ENCODE data around the gene KRT12.

KRT12 gene

GRCh38 chr17:40846515-40847144 lies 20.4 kb downstream of the KRT12 start:
- DNase-seq (no peak), ATAC-seq (replicated peaks) (no peak)
- Mint-ChIP-seq H3K27me3 (peaks cover 47 to 55% of the 10 kb centered on the region in 2 donors), H3K4me1 (ENCODE audit: low read depth in 2 of 2) (no peaks in the 10 kb centered on the region), H3K27ac (no peak overlapping the region), H3K36me3 (ENCODE audit: insufficient read depth) (no peaks in the 10 kb centered on the region), H3K9me3 (no peaks in the 10 kb centered on the region), H3K4me3 (no peak overlapping the region)

- H3K27ac Mint-ChIP-seq = no peak overlapping the region
- H3K4me3 Mint-ChIP-seq = no peak overlapping the region
- no peaks in the 10 kb centered on the region for H3K36me3 Mint-ChIP-seq (ENCODE audit: insufficient read depth)
- H3K9me3 Mint-ChIP-seq = no peaks in the 10 kb centered on the region
- no peak for DNase-seq
- H3K4me1 Mint-ChIP-seq (ENCODE audit: low read depth in 2 of 2) = no peaks in the 10 kb centered on the region
- no peak for ATAC-seq (replicated peaks)
- peaks cover 43 to 63% of the 10 kb centered on the region in 2 donors for H3K27me3 Mint-ChIP-seq
Observed at GRCh38 chr17:40844671-40845107, 22.3 kb downstream of the KRT12 start.

GRCh38 chr17:40843242-40843641 lies 23.8 kb downstream of the KRT12 start:
- DNase-seq (no peak), ATAC-seq (replicated peaks) (no peak)
- Mint-ChIP-seq H3K4me1 (ENCODE audit: low read depth in 2 of 2) (no peaks in the 10 kb centered on the region), H3K4me3 (no peak overlapping the region), H3K36me3 (ENCODE audit: insufficient read depth) (no peaks in the 10 kb centered on the region), H3K27me3 (peaks cover 43 to 67% of the 10 kb centered on the region in 2 donors), H3K9me3 (no peaks in the 10 kb centered on the region), H3K27ac (no peak overlapping the region)

- H3K4me3 Mint-ChIP-seq = no peak overlapping the region
- no peak for ATAC-seq (replicated peaks)
- no peak for DNase-seq
- no peaks in the 10 kb centered on the region for H3K36me3 Mint-ChIP-seq (ENCODE audit: insufficient read depth)
- H3K27ac Mint-ChIP-seq = no peak overlapping the region
- peaks cover 43 to 65% of the 10 kb centered on the region in 2 donors for H3K27me3 Mint-ChIP-seq
- H3K4me1 Mint-ChIP-seq (ENCODE audit: low read depth in 2 of 2) = no peaks in the 10 kb centered on the region
- no peaks in the 10 kb centered on the region for H3K9me3 Mint-ChIP-seq
Observed at GRCh38 chr17:40841246-40841645, 25.8 kb downstream of the KRT12 start.

GRCh38 chr17:40839194-40839593 lies 27.8 kb downstream of the KRT12 start:
- Mint-ChIP-seq H3K27ac (no peak overlapping the region), H3K36me3 (ENCODE audit: insufficient read depth) (peaks cover 5% of the 10 kb centered on the region), H3K9me3 (no peaks in the 10 kb centered on the region), H3K4me1 (ENCODE audit: low read depth in 2 of 2) (no peaks in the 10 kb centered on the region), H3K4me3 (no peak overlapping the region), H3K27me3 (peaks cover 23 to 44% of the 10 kb centered on the region in 2 donors)
- ATAC-seq (replicated peaks) = no peak
- DNase-seq = no peak

GRCh38 chr17:40836020-40836419 lies 31.0 kb downstream of the KRT12 start:
- Mint-ChIP-seq H3K27ac (no peak overlapping the region), H3K9me3 (no peaks in the 10 kb centered on the region), H3K4me1 (ENCODE audit: low read depth in 2 of 2) (no peaks in the 10 kb centered on the region), H3K27me3 (peaks cover 9 to 18% of the 10 kb centered on the region in 2 donors), H3K36me3 (ENCODE audit: insufficient read depth) (peaks cover 5% of the 10 kb centered on the region), H3K4me3 (no peak overlapping the region)
- no peak for DNase-seq
- no peak for ATAC-seq (replicated peaks)

GRCh38 chr17:40833882-40834281 lies 33.1 kb downstream of the KRT12 start:
- ATAC-seq (replicated peaks) = no peak
- Mint-ChIP-seq H3K9me3 (peaks cover 0 to 3% of the 10 kb centered on the region in 2 donors), H3K27ac (peak overlapping the region in 1 of 2 donors; percentile 22), H3K4me3 (no peak overlapping the region), H3K36me3 (ENCODE audit: insufficient read depth) (peaks cover 5% of the 10 kb centered on the region), H3K27me3 (no peaks in the 10 kb centered on the region), H3K4me1 (ENCODE audit: low read depth in 2 of 2) (no peaks in the 10 kb centered on the region)
- DNase-seq = no peak

GRCh38 chr17:40832840-40833239 lies 34.2 kb downstream of the KRT12 start:
- no peak overlapping the region for H3K27ac Mint-ChIP-seq
- H3K36me3 Mint-ChIP-seq (ENCODE audit: insufficient read depth) = peaks cover 5% of the 10 kb centered on the region
- H3K27me3 Mint-ChIP-seq = no peaks in the 10 kb centered on the region
- peaks cover 1 to 2% of the 10 kb centered on the region in 2 donors for H3K4me1 Mint-ChIP-seq (ENCODE audit: low read depth in 2 of 2)
- peaks cover 0 to 3% of the 10 kb centered on the region in 2 donors for H3K9me3 Mint-ChIP-seq
- DNase-seq = no peak
- no peak for ATAC-seq (replicated peaks)
- no peak overlapping the region for H3K4me3 Mint-ChIP-seq

GRCh38 chr17:40830085-40830776 lies 36.8 kb downstream of the KRT12 start:
- peaks cover 5% of the 10 kb centered on the region for H3K36me3 Mint-ChIP-seq (ENCODE audit: insufficient read depth)
- H3K4me3 Mint-ChIP-seq = no peak overlapping the region
- no peak overlapping the region for H3K27ac Mint-ChIP-seq
- peaks cover 16 to 19% of the 10 kb centered on the region in 2 donors for H3K27me3 Mint-ChIP-seq
- peaks cover 1 to 15% of the 10 kb centered on the region in 2 donors for H3K4me1 Mint-ChIP-seq (ENCODE audit: low read depth in 2 of 2)
- no peak for DNase-seq
- peaks cover 0 to 3% of the 10 kb centered on the region in 2 donors for H3K9me3 Mint-ChIP-seq
- no peak for ATAC-seq (replicated peaks)

GRCh38 chr17:40828454-40829044 lies 38.5 kb downstream of the KRT12 start:
- Mint-ChIP-seq H3K36me3 (ENCODE audit: insufficient read depth) (no peaks in the 10 kb centered on the region), H3K9me3 (peaks cover 0 to 3% of the 10 kb centered on the region in 2 donors), H3K4me1 (ENCODE audit: low read depth in 2 of 2) (peaks cover 1 to 15% of the 10 kb centered on the region in 2 donors), H3K27ac (no peak overlapping the region), H3K4me3 (no peak overlapping the region), H3K27me3 (peaks cover 16 to 19% of the 10 kb centered on the region in 2 donors)
- no peak for ATAC-seq (replicated peaks)
- no peak for DNase-seq

GRCh38 chr17:40827746-40828453 lies 39.1 kb downstream of the KRT12 start:
- peaks cover 1 to 15% of the 10 kb centered on the region in 2 donors for H3K4me1 Mint-ChIP-seq (ENCODE audit: low read depth in 2 of 2)
- peak overlapping the region in 1 of 2 donors; percentile 15 for H3K4me3 Mint-ChIP-seq
- no peak for DNase-seq
- peak overlapping the region in 1 of 2 donors; percentile 8 for H3K27ac Mint-ChIP-seq
- peaks cover 0 to 3% of the 10 kb centered on the region in 2 donors for H3K9me3 Mint-ChIP-seq
- no peak for ATAC-seq (replicated peaks)
- H3K36me3 Mint-ChIP-seq (ENCODE audit: insufficient read depth) = no peaks in the 10 kb centered on the region
- peaks cover 16 to 19% of the 10 kb centered on the region in 2 donors for H3K27me3 Mint-ChIP-seq

GRCh38 chr17:40825599-40825998 lies 41.4 kb downstream of the KRT12 start:
- ATAC-seq (replicated peaks) = no peak
- Mint-ChIP-seq H3K9me3 (peaks cover 0 to 3% of the 10 kb centered on the region in 2 donors), H3K36me3 (ENCODE audit: insufficient read depth) (no peaks in the 10 kb centered on the region), H3K27me3 (peaks cover 16 to 25% of the 10 kb centered on the region in 2 donors), H3K27ac (no peak overlapping the region), H3K4me3 (no peak overlapping the region), H3K4me1 (ENCODE audit: low read depth in 2 of 2) (peaks cover 2 to 15% of the 10 kb centered on the region in 2 donors)
- DNase-seq = no peak

Measured in effector memory CD8-positive, alpha-beta T cell (primary cell).